Measurements from ENCODE around the gene TSEN34.

DNA sequence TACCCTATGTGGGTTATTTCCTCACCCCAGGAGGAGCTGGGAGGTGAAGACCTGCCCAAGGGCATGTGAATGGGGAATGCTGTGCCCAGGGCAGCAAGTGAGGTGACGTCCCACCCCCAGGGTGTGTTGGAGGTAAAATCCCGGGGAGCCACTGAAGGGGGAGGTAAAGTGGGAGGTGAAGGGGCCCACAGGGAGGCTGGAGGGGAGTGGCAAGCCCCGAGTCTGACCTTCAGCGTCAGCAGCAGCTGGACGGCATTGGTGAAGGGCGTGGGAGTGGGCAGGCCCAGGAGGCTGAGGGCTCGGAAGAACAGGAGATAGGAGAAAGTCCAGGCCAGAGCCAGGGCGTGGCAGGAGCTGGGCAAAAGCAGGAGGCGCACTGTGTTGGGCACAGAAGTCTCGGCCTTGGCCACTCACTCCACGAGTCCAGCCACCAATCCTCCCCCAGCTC, 4.2 kb upstream of the TSEN34 start:
- TF ChIP-seq, protein P1, sequence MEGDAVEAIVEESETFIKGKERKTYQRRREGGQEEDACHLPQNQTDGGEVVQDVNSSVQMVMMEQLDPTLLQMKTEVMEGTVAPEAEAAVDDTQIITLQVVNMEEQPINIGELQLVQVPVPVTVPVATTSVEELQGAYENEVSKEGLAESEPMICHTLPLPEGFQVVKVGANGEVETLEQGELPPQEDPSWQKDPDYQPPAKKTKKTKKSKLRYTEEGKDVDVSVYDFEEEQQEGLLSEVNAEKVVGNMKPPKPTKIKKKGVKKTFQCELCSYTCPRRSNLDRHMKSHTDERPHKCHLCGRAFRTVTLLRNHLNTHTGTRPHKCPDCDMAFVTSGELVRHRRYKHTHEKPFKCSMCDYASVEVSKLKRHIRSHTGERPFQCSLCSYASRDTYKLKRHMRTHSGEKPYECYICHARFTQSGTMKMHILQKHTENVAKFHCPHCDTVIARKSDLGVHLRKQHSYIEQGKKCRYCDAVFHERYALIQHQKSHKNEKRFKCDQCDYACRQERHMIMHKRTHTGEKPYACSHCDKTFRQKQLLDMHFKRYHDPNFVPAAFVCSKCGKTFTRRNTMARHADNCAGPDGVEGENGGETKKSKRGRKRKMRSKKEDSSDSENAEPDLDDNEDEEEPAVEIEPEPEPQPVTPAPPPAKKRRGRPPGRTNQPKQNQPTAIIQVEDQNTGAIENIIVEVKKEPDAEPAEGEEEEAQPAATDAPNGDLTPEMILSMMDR (IDR thresholded peaks at IDR 0.05; ENCODE audit: low read depth, low read length): no peak
- TF ChIP-seq EZH2phosphoT487 (IDR thresholded peaks at IDR 0.05; ENCODE audit: low read depth): no peak

Measured in OCI-LY3 (cell line).